ENCODE data around the gene KCNRG. TPM values are rescaled to one million over a fixed set of nuclear protein-coding genes. Genes with fewer than 3 reads are reported as not detected.

The KCNRG gene
- total RNA-seq, 1 donor from 2014 or later, result 4.2 TPM

GRCh38 chr13:49998714-49999624, 16.3 kb upstream of the KCNRG start:
- Histone ChIP-seq H3K27me3 (ENCODE audit: control insufficient read depth, insufficient read depth, low read length) (no peaks in the 10 kb centered on the region), H3K4me3 (ENCODE audit: low read depth, low read length) (no peak overlapping the region), H3K36me3 (ENCODE audit: control insufficient read depth, insufficient read depth, low read length) (peaks cover 2% of the 10 kb centered on the region)
- DNase-seq (ENCODE audit: low read depth), result no peak
- FAIRE-seq, result no peak
- TF ChIP-seq, protein P1, sequence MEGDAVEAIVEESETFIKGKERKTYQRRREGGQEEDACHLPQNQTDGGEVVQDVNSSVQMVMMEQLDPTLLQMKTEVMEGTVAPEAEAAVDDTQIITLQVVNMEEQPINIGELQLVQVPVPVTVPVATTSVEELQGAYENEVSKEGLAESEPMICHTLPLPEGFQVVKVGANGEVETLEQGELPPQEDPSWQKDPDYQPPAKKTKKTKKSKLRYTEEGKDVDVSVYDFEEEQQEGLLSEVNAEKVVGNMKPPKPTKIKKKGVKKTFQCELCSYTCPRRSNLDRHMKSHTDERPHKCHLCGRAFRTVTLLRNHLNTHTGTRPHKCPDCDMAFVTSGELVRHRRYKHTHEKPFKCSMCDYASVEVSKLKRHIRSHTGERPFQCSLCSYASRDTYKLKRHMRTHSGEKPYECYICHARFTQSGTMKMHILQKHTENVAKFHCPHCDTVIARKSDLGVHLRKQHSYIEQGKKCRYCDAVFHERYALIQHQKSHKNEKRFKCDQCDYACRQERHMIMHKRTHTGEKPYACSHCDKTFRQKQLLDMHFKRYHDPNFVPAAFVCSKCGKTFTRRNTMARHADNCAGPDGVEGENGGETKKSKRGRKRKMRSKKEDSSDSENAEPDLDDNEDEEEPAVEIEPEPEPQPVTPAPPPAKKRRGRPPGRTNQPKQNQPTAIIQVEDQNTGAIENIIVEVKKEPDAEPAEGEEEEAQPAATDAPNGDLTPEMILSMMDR (IDR thresholded peaks at IDR 0.05; ENCODE audit: insufficient read depth, low read length, severe bottlenecking), result no peak

- DNase-seq (ENCODE audit: low read depth), result no peak
- TF ChIP-seq, protein P1 (IDR thresholded peaks at IDR 0.05; ENCODE audit: insufficient read depth, low read length, severe bottlenecking), result no peak
- H3K27me3 ChIP-seq (ENCODE audit: control insufficient read depth, insufficient read depth, low read length), result no peaks in the 10 kb centered on the region
- H3K36me3 ChIP-seq (ENCODE audit: control insufficient read depth, insufficient read depth, low read length), result peaks cover 6% of the 10 kb centered on the region
- H3K4me3 ChIP-seq (ENCODE audit: low read depth, low read length), result no peak overlapping the region
- FAIRE-seq, result no peak
Observed at GRCh38 chr13:50001287-50001686, 14.0 kb upstream of the KCNRG start.

DNA sequence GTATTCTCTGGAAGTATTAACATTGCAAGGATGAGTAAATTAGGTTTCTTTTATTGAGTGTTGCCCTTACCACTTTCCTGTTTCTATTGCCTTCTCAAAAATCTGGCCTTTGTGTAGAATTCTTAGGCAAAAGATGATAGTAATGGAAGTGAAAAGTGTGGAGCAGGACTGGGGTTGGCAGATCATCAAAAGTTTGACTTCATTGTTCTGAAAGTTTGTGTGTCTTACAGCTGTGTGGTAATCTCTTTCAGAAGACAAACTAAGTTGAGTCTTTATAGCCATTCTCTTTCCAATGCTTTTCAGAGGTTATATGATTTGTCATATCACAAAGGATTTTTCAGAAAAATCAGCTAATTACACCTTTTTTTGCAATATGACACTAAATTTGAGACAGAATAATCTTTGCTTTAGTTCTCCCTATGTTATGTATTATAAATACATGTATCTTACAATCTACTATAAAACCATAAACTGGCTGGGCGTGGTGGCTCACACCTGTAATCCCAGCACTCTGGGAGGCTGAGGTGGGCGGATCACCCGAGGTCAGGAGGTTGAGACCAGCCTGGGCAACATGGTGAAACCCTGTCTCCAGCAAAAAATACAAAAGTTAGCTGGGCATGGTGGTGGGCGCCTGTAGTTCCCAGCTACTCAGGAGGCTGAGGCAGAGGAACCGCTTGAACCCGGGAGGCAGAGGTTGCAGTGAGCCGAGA, 8.7 kb upstream of the KCNRG start:
- Histone ChIP-seq H3K36me3 (ENCODE audit: control insufficient read depth, insufficient read depth, low read length) (peaks cover 4% of the 10 kb centered on the region), H3K4me3 (ENCODE audit: low read depth, low read length) (no peak overlapping the region), H3K27me3 (ENCODE audit: control insufficient read depth, insufficient read depth, low read length) (no peaks in the 10 kb centered on the region)
- TF ChIP-seq, protein P1 (IDR thresholded peaks at IDR 0.05; ENCODE audit: insufficient read depth, low read length, severe bottlenecking), result no peak
- no peak for DNase-seq (ENCODE audit: low read depth)
- FAIRE-seq, result no peak

DNA sequence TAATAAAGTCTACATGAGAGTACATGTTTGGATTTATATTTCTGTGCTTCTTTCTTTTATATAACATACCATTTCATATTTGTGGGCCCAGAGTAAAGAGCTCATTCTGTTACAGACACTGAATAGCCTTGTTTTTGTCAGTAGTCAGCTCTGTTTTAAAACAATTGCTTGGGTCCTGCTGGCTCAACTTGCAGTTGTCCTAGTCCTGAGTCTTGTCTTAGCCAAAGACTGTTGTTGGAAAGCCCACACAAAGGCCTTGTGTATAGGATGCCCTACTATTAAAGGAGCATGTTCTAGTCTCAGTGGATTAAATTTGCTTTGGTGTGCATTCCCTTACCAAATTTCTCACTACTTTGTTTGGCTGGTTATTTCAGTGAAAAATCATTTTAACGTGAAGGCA, 3.8 kb upstream of the KCNRG start:
- Histone ChIP-seq H3K4me3 (ENCODE audit: low read depth, low read length) (no peak overlapping the region), H3K27me3 (ENCODE audit: control insufficient read depth, insufficient read depth, low read length) (no peaks in the 10 kb centered on the region), H3K36me3 (ENCODE audit: control insufficient read depth, insufficient read depth, low read length) (peaks cover 7% of the 10 kb centered on the region)
- FAIRE-seq, result no peak
- no peak for DNase-seq (ENCODE audit: low read depth)
- TF ChIP-seq, protein P1 (IDR thresholded peaks at IDR 0.05; ENCODE audit: insufficient read depth, low read length, severe bottlenecking), result no peak

- Histone ChIP-seq H3K4me3 (ENCODE audit: low read depth, low read length) (no peak overlapping the region), H3K27me3 (ENCODE audit: control insufficient read depth, insufficient read depth, low read length) (no peaks in the 10 kb centered on the region), H3K36me3 (ENCODE audit: control insufficient read depth, insufficient read depth, low read length) (peaks cover 7% of the 10 kb centered on the region)
- DNase-seq (ENCODE audit: low read depth) (no peak), FAIRE-seq (no peak)
- TF ChIP-seq, protein P1 (IDR thresholded peaks at IDR 0.05; ENCODE audit: insufficient read depth, low read length, severe bottlenecking), result no peak
Observed at GRCh38 chr13:50012396-50013169, 2.7 kb upstream of the KCNRG start.

Measured in bronchial epithelial cell (primary cell).